Measurements from ENCODE around the gene LRP1. TPM values are rescaled to one million over a fixed set of nuclear protein-coding genes. Genes with fewer than 3 reads are reported as not detected.

The LRP1 gene
- total RNA-seq, 1 donor from 2014 or later, result 118 TPM

GRCh38 chr12:57103856-57104255 lies 24.4 kb upstream of the LRP1 start:
- Histone ChIP-seq H3K27me3 (ENCODE audit: control insufficient read depth in 3 of 3, insufficient read depth in 3 of 3, low read length in 3 of 3) (no peaks in the 10 kb centered on the region), H3K9me3 (ENCODE audit: control insufficient read depth in 3 of 3, low read length in 3 of 3) (no peaks in the 10 kb centered on the region), H3K4me3 (ENCODE audit: low read length in 3 of 3) (no peak overlapping the region), H3K36me3 (ENCODE audit: control insufficient read depth in 3 of 3, insufficient read depth in 3 of 3, low read length in 3 of 3) (peaks cover 9 to 42% (median 12%) of the 10 kb centered on the region in 3 donors), H3K27ac (ENCODE audit: low read depth, low read length) (no peak overlapping the region), H3K4me1 (ENCODE audit: control insufficient read depth in 3 of 3, insufficient read depth in 3 of 3, low read length in 3 of 3) (peaks cover 0 to 3% (median 0%) of the 10 kb centered on the region in 3 donors), H3K9ac (ENCODE audit: low read depth in 1 of 3, low read length in 3 of 3) (no peak overlapping the region)

GRCh38 chr12:57104292-57104910 lies 23.9 kb upstream of the LRP1 start:
- Histone ChIP-seq H3K36me3 (ENCODE audit: control insufficient read depth in 3 of 3, insufficient read depth in 3 of 3, low read length in 3 of 3) (peaks cover 9 to 37% (median 10%) of the 10 kb centered on the region in 3 donors), H3K9me3 (ENCODE audit: control insufficient read depth in 3 of 3, low read length in 3 of 3) (no peaks in the 10 kb centered on the region), H3K9ac (ENCODE audit: low read depth in 1 of 3, low read length in 3 of 3) (no peak overlapping the region), H3K27me3 (ENCODE audit: control insufficient read depth in 3 of 3, insufficient read depth in 3 of 3, low read length in 3 of 3) (no peaks in the 10 kb centered on the region), H3K27ac (ENCODE audit: low read depth, low read length) (no peak overlapping the region), H3K4me1 (ENCODE audit: control insufficient read depth in 3 of 3, insufficient read depth in 3 of 3, low read length in 3 of 3) (peaks cover 0 to 3% (median 2%) of the 10 kb centered on the region in 3 donors), H3K4me3 (ENCODE audit: low read length in 3 of 3) (no peak overlapping the region)

- no peaks in the 10 kb centered on the region for H3K27me3 ChIP-seq (ENCODE audit: control insufficient read depth in 3 of 3, insufficient read depth in 3 of 3, low read length in 3 of 3)
- peaks cover 4 to 10% (median 7%) of the 10 kb centered on the region in 3 donors for H3K4me1 ChIP-seq (ENCODE audit: control insufficient read depth in 3 of 3, insufficient read depth in 3 of 3, low read length in 3 of 3)
- no peak overlapping the region for H3K27ac ChIP-seq (ENCODE audit: low read depth, low read length)
- no peak overlapping the region for H3K9ac ChIP-seq (ENCODE audit: low read depth in 1 of 3, low read length in 3 of 3)
- H3K4me3 ChIP-seq (ENCODE audit: low read length in 3 of 3), result no peak overlapping the region
- peaks cover 6 to 30% (median 10%) of the 10 kb centered on the region in 3 donors for H3K36me3 ChIP-seq (ENCODE audit: control insufficient read depth in 3 of 3, insufficient read depth in 3 of 3, low read length in 3 of 3)
- H3K9me3 ChIP-seq (ENCODE audit: control insufficient read depth in 3 of 3, low read length in 3 of 3), result no peaks in the 10 kb centered on the region
Measured at GRCh38 chr12:57105011-57105753, 23.1 kb upstream of the LRP1 start.

GRCh38 chr12:57106021-57106708 lies 22.1 kb upstream of the LRP1 start:
- H3K9me3 ChIP-seq (ENCODE audit: control insufficient read depth in 3 of 3, low read length in 3 of 3), result no peaks in the 10 kb centered on the region
- no peak overlapping the region for H3K4me3 ChIP-seq (ENCODE audit: low read length in 3 of 3)
- peaks cover 8 to 11% (median 10%) of the 10 kb centered on the region in 3 donors for H3K4me1 ChIP-seq (ENCODE audit: control insufficient read depth in 3 of 3, insufficient read depth in 3 of 3, low read length in 3 of 3)
- H3K36me3 ChIP-seq (ENCODE audit: control insufficient read depth in 3 of 3, insufficient read depth in 3 of 3, low read length in 3 of 3), result peaks cover 5 to 30% (median 10%) of the 10 kb centered on the region in 3 donors
- no peak overlapping the region for H3K27ac ChIP-seq (ENCODE audit: low read depth, low read length)
- no peak overlapping the region for H3K9ac ChIP-seq (ENCODE audit: low read depth in 1 of 3, low read length in 3 of 3)
- H3K27me3 ChIP-seq (ENCODE audit: control insufficient read depth in 3 of 3, insufficient read depth in 3 of 3, low read length in 3 of 3), result no peaks in the 10 kb centered on the region

- H3K36me3 ChIP-seq (ENCODE audit: control insufficient read depth in 3 of 3, insufficient read depth in 3 of 3, low read length in 3 of 3), result peaks cover 3 to 25% (median 10%) of the 10 kb centered on the region in 3 donors
- no peaks in the 10 kb centered on the region for H3K27me3 ChIP-seq (ENCODE audit: control insufficient read depth in 3 of 3, insufficient read depth in 3 of 3, low read length in 3 of 3)
- no peaks in the 10 kb centered on the region for H3K9me3 ChIP-seq (ENCODE audit: control insufficient read depth in 3 of 3, low read length in 3 of 3)
- H3K4me3 ChIP-seq (ENCODE audit: low read length in 3 of 3), result no peak overlapping the region
- H3K27ac ChIP-seq (ENCODE audit: low read depth, low read length), result no peak overlapping the region
- H3K4me1 ChIP-seq (ENCODE audit: control insufficient read depth in 3 of 3, insufficient read depth in 3 of 3, low read length in 3 of 3), result peaks cover 20 to 25% (median 23%) of the 10 kb centered on the region in 3 donors
- no peak overlapping the region for H3K9ac ChIP-seq (ENCODE audit: low read depth in 1 of 3, low read length in 3 of 3)
Measured at GRCh38 chr12:57107456-57108155, 20.7 kb upstream of the LRP1 start.

- H3K27me3 ChIP-seq (ENCODE audit: control insufficient read depth in 3 of 3, insufficient read depth in 3 of 3, low read length in 3 of 3), result no peaks in the 10 kb centered on the region
- peak overlapping the region; percentile 73 to 87 (median 78) for H3K4me3 ChIP-seq (ENCODE audit: low read length in 3 of 3)
- peak overlapping the region in 2 of 3 donors; percentile 81 to 83 for H3K9ac ChIP-seq (ENCODE audit: low read depth in 1 of 3, low read length in 3 of 3)
- peaks cover 22 to 30% (median 25%) of the 10 kb centered on the region in 3 donors for H3K4me1 ChIP-seq (ENCODE audit: control insufficient read depth in 3 of 3, insufficient read depth in 3 of 3, low read length in 3 of 3)
- H3K9me3 ChIP-seq (ENCODE audit: control insufficient read depth in 3 of 3, low read length in 3 of 3), result no peaks in the 10 kb centered on the region
- H3K36me3 ChIP-seq (ENCODE audit: control insufficient read depth in 3 of 3, insufficient read depth in 3 of 3, low read length in 3 of 3), result peaks cover 3 to 17% (median 10%) of the 10 kb centered on the region in 3 donors
- H3K27ac ChIP-seq (ENCODE audit: low read depth, low read length), result peak overlapping the region; percentile 98
Measured at GRCh38 chr12:57109207-57110103, 18.8 kb upstream of the LRP1 start.

GRCh38 chr12:57110104-57111030 lies 17.9 kb upstream of the LRP1 start:
- H3K4me1 ChIP-seq (ENCODE audit: control insufficient read depth in 3 of 3, insufficient read depth in 3 of 3, low read length in 3 of 3), result peaks cover 22 to 30% (median 25%) of the 10 kb centered on the region in 3 donors
- H3K9me3 ChIP-seq (ENCODE audit: control insufficient read depth in 3 of 3, low read length in 3 of 3), result no peaks in the 10 kb centered on the region
- peak overlapping the region; percentile 98 for H3K27ac ChIP-seq (ENCODE audit: low read depth, low read length)

GRCh38 chr12:57111031-57111734 lies 17.1 kb upstream of the LRP1 start, which contains the start of gene STAT6:
TSS of gene STAT6 (minus strand) at chr12:57111362. CDS start at chr12:57108278, 3,084 bp downstream.
- H3K9me3 ChIP-seq (ENCODE audit: control insufficient read depth in 3 of 3, low read length in 3 of 3), result no peaks in the 10 kb centered on the region
- H3K4me1 ChIP-seq (ENCODE audit: control insufficient read depth in 3 of 3, insufficient read depth in 3 of 3, low read length in 3 of 3), result peaks cover 22 to 30% (median 25%) of the 10 kb centered on the region in 3 donors
- peak within 1 kb of the TSS; percentile 81 to 88 (median 83) for H3K9ac ChIP-seq (ENCODE audit: low read depth in 1 of 3, low read length in 3 of 3)
- H3K4me3 ChIP-seq (ENCODE audit: low read length in 3 of 3), result peak within 1 kb of the TSS; percentile 73 to 87 (median 78)
- H3K27me3 ChIP-seq (ENCODE audit: control insufficient read depth in 3 of 3, insufficient read depth in 3 of 3, low read length in 3 of 3), result no peaks in the 10 kb centered on the region
- peaks cover 3 to 8% (median 6%) of the 10 kb centered on the region in 3 donors for H3K36me3 ChIP-seq (ENCODE audit: control insufficient read depth in 3 of 3, insufficient read depth in 3 of 3, low read length in 3 of 3)
- H3K27ac ChIP-seq (ENCODE audit: low read depth, low read length), result peak within 1 kb of the TSS; percentile 98

More at GRCh38 chr12:57110104-57111030, 17.9 kb upstream of the LRP1 start:
- peak overlapping the region; percentile 73 to 87 (median 78) for H3K4me3 ChIP-seq (ENCODE audit: low read length in 3 of 3)
- no peaks in the 10 kb centered on the region for H3K27me3 ChIP-seq (ENCODE audit: control insufficient read depth in 3 of 3, insufficient read depth in 3 of 3, low read length in 3 of 3)
- H3K9ac ChIP-seq (ENCODE audit: low read depth in 1 of 3, low read length in 3 of 3), result peak overlapping the region; percentile 81 to 88 (median 83)
- H3K36me3 ChIP-seq (ENCODE audit: control insufficient read depth in 3 of 3, insufficient read depth in 3 of 3, low read length in 3 of 3), result peaks cover 3 to 15% (median 8%) of the 10 kb centered on the region in 3 donors

All from skeletal muscle tissue (tissue), 4 donors.